MM.1S (cell line): ENCODE measurements around the gene LRRC45.

ENCODE experiments used
- DNase-seq: peaks from one replicate; pipeline ENCODE4 v3.0.0-alpha.2; 2015
- H2AFZ ChIP-seq: fragments of 300-600 bp; sonication (generic); 2 replicates; pipeline ENCODE4 v1.6.0; 2016; ENCODE audit warnings: antibody characterized with exemption, low read length
- H3F3A ChIP-seq: fragments of 300-600 bp; sonication (generic); 2 replicates; pipeline ENCODE4 v1.6.1; 2016; ENCODE audit warnings: mild to moderate bottlenecking, antibody characterized with exemption, low read length, moderate library complexity, mixed read lengths; ENCODE audit not compliant: insufficient read depth
- H3K27ac ChIP-seq: fragments of 300-600 bp; sonication (generic); 2 replicates; pipeline ENCODE4 v1.5.1; 2016; ENCODE audit warnings: mild to moderate bottlenecking, low read length
- H3K27me3 ChIP-seq: fragments of 300-600 bp; sonication (generic); replicated peaks from 2 replicates; pipeline ENCODE4 v1.6.0; 2016; ENCODE audit warnings: low read length; ENCODE audit not compliant: insufficient read depth
- H3K36me3 ChIP-seq: fragments of 300-600 bp; sonication (generic); replicated peaks from 2 replicates; pipeline ENCODE4 v1.6.1; 2016; ENCODE audit warnings: mild to moderate bottlenecking, low read length, mixed read lengths; ENCODE audit not compliant: insufficient read depth
- H3K4me1 ChIP-seq: fragments of 300-600 bp; sonication (generic); 2 replicates; pipeline ENCODE4 v1.6.1; 2016; ENCODE audit warnings: low read length, mixed read lengths
- H3K4me2 ChIP-seq: fragments of 300-600 bp; sonication (generic); 2 replicates; pipeline ENCODE4 v1.6.0; 2016; ENCODE audit warnings: low read depth, low read length
- H3K4me3 ChIP-seq: fragments of 300-600 bp; sonication (generic); 2 replicates; pipeline ENCODE4 v1.5.1; 2016; ENCODE audit warnings: low read length, mixed read lengths
- H3K79me2 ChIP-seq: fragments of 300-600 bp; sonication (generic); 2 replicates; pipeline ENCODE4 v1.6.1; 2016; ENCODE audit warnings: mixed run types, low read length, mixed read lengths
- H3K9ac ChIP-seq: fragments of 300-600 bp; sonication (generic); 2 replicates; pipeline ENCODE4 v1.6.1; 2016; ENCODE audit warnings: low read length, mixed read lengths
- H3K9me2 ChIP-seq: fragments of 300-600 bp; sonication (generic); replicated peaks from 2 replicates; pipeline ENCODE4 v1.6.1; 2016; ENCODE audit warnings: mild to moderate bottlenecking, low read length, mixed read lengths; ENCODE audit not compliant: insufficient read depth
- H3K9me3 ChIP-seq: fragments of 300-600 bp; sonication (generic); replicated peaks from 2 replicates; pipeline ENCODE4 v1.6.1; 2016; ENCODE audit warnings: mild to moderate bottlenecking, low read length, mixed read lengths; ENCODE audit not compliant: insufficient read depth
- H4K20me1 ChIP-seq: fragments of 300-600 bp; sonication (generic); 2 replicates; pipeline ENCODE4 v1.6.1; 2016; ENCODE audit warnings: mild to moderate bottlenecking, low read length, moderate library complexity, mixed read lengths; ENCODE audit not compliant: insufficient read depth
- EZH2 ChIP-seq: fragments of 300-600 bp; sonication (generic); optimal IDR thresholded peaks from 2 replicates; pipeline ENCODE3; 2017; ENCODE audit warnings: low read depth, mild to moderate bottlenecking, antibody characterized with exemption, low read length, mixed read lengths
- EZH2phosphoT487 ChIP-seq: fragments of 300-600 bp; sonication (generic); IDR thresholded peaks from 2 replicates; pipeline ENCODE4 v1.6.1; 2018; ENCODE audit warnings: antibody characterized with exemption, low read length
- TF ChIP-seq, protein P1 (sequence below): fragments of 300-600 bp; sonication (generic); IDR thresholded peaks from 2 replicates; pipeline ENCODE4 v1.5.1; 2016; ENCODE audit warnings: antibody characterized with exemption, low read length, mixed read lengths

Gene LRRC45

DNA sequence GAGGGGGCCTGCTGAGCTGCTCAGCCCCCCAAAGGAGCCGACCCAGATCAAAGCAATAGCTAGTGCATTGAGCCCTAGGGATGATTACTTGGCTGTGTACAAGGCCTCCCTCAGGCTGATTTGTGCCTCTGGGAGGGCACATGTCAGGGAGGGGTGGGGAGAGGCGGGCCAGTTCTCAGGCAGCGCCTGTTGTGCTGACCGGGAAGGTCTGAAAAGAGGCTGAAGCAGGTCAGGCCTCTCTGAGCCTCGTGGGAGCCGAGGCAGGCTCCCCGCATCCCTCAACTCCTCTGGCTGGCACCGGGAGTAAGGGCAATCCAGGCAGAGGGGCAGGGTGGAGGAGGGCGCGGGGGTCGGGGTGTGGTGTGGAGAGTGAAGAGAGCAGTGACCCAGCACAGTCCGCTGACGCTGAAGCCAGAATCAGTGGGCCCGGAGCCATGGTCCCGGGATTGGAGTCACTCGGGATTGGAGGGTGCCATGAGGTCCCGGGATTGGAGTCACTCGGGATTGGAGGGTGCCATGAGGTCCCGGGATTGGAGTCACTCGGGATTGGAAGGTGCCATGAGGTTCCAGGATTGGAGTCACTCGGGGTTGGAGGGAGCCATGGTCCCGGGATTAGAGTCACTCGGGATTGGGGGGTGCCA, 11.4 kb downstream of the LRRC45 start:
- H3K4me1 ChIP-seq: peaks cover 15% of the 10 kb centered on the region; the same call in 1 of the 2 replicates
- peaks cover 12% of the 10 kb centered on the region for H3K79me2 ChIP-seq
- peaks cover 12% of the 10 kb centered on the region; the same call in 1 of the 2 replicates for H3F3A ChIP-seq
- H3K27me3 ChIP-seq: no peaks in the 10 kb centered on the region
- no peaks in the 10 kb centered on the region for H3K36me3 ChIP-seq
- TF ChIP-seq EZH2: no peak
- TF ChIP-seq EZH2phosphoT487: no peak
- no peaks in the 10 kb centered on the region for H3K9me2 ChIP-seq
- H3K27ac ChIP-seq: no peak overlapping the region
- H2AFZ ChIP-seq: no peak overlapping the region
- H3K4me3 ChIP-seq: no peak overlapping the region
- H3K9ac ChIP-seq: no peak overlapping the region
- no peaks in the 10 kb centered on the region for H4K20me1 ChIP-seq
- no peaks in the 10 kb centered on the region for H3K9me3 ChIP-seq
- H3K4me2 ChIP-seq: no peak overlapping the region
- DNase-seq: no peak

DNA sequence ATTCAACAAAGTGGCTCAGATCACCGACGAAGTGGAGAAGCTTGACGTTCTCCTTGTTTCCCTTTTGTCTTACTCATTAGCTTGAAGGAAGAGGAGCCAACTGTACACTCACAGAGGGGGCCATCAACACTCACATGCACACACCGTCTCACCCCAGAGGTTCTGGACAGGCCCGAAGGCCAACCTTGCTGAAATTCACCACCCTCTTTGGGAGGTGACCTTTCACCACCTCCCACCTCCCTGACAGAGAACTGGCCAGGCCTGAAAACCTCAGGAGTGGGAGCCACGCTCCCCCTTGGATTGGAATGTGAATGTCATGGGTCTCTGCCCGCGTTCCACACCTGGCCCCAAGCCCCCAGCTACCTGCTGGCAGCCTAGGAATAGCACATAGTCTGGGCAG, 12.4 kb downstream of the LRRC45 start:
- TF ChIP-seq, protein P1, sequence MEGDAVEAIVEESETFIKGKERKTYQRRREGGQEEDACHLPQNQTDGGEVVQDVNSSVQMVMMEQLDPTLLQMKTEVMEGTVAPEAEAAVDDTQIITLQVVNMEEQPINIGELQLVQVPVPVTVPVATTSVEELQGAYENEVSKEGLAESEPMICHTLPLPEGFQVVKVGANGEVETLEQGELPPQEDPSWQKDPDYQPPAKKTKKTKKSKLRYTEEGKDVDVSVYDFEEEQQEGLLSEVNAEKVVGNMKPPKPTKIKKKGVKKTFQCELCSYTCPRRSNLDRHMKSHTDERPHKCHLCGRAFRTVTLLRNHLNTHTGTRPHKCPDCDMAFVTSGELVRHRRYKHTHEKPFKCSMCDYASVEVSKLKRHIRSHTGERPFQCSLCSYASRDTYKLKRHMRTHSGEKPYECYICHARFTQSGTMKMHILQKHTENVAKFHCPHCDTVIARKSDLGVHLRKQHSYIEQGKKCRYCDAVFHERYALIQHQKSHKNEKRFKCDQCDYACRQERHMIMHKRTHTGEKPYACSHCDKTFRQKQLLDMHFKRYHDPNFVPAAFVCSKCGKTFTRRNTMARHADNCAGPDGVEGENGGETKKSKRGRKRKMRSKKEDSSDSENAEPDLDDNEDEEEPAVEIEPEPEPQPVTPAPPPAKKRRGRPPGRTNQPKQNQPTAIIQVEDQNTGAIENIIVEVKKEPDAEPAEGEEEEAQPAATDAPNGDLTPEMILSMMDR: no peak
- H3K9me3 ChIP-seq: no peaks in the 10 kb centered on the region
- peaks cover 6% of the 10 kb centered on the region; the same call in 1 of the 2 replicates for H3F3A ChIP-seq
- no peak overlapping the region for H3K9ac ChIP-seq
- H3K27ac ChIP-seq: no peak overlapping the region
- H3K4me2 ChIP-seq: no peak overlapping the region
- no peak overlapping the region for H2AFZ ChIP-seq
- DNase-seq: no peak
- no peak overlapping the region for H3K4me3 ChIP-seq
- H3K9me2 ChIP-seq: no peaks in the 10 kb centered on the region
- no peaks in the 10 kb centered on the region for H3K36me3 ChIP-seq
- no peaks in the 10 kb centered on the region for H4K20me1 ChIP-seq
- H3K27me3 ChIP-seq: no peaks in the 10 kb centered on the region
- H3K79me2 ChIP-seq: peaks cover 12% of the 10 kb centered on the region
- peaks cover 12% of the 10 kb centered on the region; the same call in 1 of the 2 replicates for H3K4me1 ChIP-seq

DNA sequence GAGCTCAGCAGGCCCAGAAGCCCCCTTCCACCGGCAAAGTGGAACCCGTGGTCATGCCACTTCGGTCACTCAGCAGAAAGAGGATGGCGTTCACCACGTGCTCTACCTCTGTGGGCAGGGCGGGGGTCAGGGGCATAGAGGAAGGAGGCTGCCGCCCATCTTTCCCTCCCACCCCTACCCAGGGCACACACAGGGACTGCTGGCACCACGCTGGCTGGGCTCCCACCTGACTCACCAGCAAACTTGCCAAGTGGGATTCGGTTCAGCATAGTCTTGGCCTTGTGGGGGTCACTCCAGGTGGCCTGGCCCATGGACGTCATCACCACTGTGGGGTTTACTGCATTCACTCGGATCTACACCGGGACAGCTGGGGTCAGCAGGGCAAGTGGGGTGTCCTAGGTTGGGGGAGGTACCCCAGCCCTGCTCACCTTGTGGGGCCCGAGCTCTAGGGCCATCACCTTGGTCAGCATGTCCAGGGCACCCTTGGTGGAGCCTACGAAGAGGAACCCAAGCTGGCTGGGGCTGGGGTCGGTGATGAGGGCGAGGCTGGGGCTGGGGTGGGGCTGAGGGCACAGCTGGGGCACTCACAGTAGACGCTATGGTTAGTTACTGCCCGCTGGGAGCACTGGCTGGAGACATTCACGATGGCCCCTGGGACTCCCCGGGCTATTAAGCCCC, 13.0 kb downstream of the LRRC45 start:
- Histone ChIP-seq H3K36me3 (no peaks in the 10 kb centered on the region), H4K20me1 (no peaks in the 10 kb centered on the region), H2AFZ (no peak overlapping the region), H3K27ac (no peak overlapping the region), H3K4me1 (peaks cover 12% of the 10 kb centered on the region; the same call in 1 of the 2 replicates), H3K4me2 (peak overlapping the region; percentile 99), H3K9me2 (no peaks in the 10 kb centered on the region), H3K79me2 (peaks cover 12% of the 10 kb centered on the region), H3K27me3 (0 out of 2 replicates have a peak, but pooled peaks cover 2% of the 10 kb centered on the region), H3F3A (peaks cover under 1% of the 10 kb centered on the region; the same call in 1 of the 2 replicates), H3K9ac (peak overlapping the region; percentile 84; the same call in 1 of the 2 replicates), H3K9me3 (no peaks in the 10 kb centered on the region), H3K4me3 (peak overlapping the region; percentile 93)
- DNase-seq: no peak
- no peak for TF ChIP-seq EZH2phosphoT487
- TF ChIP-seq, protein P1: no peak

DNA sequence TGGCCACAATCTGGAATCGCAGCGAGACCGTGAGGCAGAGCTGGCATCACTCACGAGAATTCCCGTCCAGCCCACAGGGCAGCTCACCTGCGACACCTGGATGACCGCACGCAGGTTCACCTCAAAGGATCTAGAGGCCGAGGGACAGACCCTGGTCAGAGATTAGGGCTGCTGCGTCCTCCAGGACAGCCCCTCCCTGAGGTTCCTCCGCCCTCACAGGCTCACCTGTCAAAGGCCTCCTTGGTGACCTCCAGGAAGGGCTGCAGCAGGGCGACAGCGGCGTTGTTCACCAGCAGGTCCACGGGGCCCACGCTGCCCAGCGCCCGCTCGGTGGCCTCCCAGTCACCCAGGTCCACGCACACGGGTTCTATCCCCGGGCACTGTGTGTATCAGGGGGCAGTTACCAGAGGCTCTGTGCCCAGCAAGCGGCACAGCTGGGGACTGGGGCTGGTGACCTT, 13.6 kb downstream of the LRRC45 start:
- DNase-seq: no peak
- H3K79me2 ChIP-seq: peaks cover 12% of the 10 kb centered on the region
- H3K9ac ChIP-seq: peak overlapping the region; percentile 84
- H3K27me3 ChIP-seq: 0 out of 2 replicates have a peak, but pooled peaks cover 6% of the 10 kb centered on the region
- H4K20me1 ChIP-seq: no peaks in the 10 kb centered on the region
- TF ChIP-seq EZH2phosphoT487: no peak
- no peak for TF ChIP-seq EZH2
- TF ChIP-seq, protein P1: no peak
- 0 out of 2 replicates have a peak overlapping the region, but pooled peaks have one; percentile 45 for H2AFZ ChIP-seq
- no peaks in the 10 kb centered on the region for H3K36me3 ChIP-seq
- no peaks in the 10 kb centered on the region for H3F3A ChIP-seq
- no peaks in the 10 kb centered on the region for H3K9me3 ChIP-seq
- peaks cover 12% of the 10 kb centered on the region; the same call in 1 of the 2 replicates for H3K4me1 ChIP-seq
- H3K27ac ChIP-seq: peak overlapping the region; percentile 89; the same call in 1 of the 2 replicates
- peak overlapping the region; percentile 93 for H3K4me3 ChIP-seq
- H3K4me2 ChIP-seq: peak overlapping the region; percentile 99
- no peaks in the 10 kb centered on the region for H3K9me2 ChIP-seq
